ENCODE measurements around the gene SCN8A. TPM values are rescaled to one million over a fixed set of nuclear protein-coding genes. Genes with fewer than 3 reads are reported as not detected.

The SCN8A gene
- total and polyA plus RNA-seq, 2 experiments from 2014 or later, result 4.6 to 23.9 TPM

- H3K36me3 Mint-ChIP-seq (ENCODE audit: low read depth), result peaks cover 23% of the 10 kb centered on the region
- Histone ChIP-seq H3K4me1 (ENCODE audit: insufficient read depth) (peaks cover 15% of the 10 kb centered on the region; the same call in 1 of the 2 replicates), H2AFZ (no peak overlapping the region), H3K4me3 (no peak overlapping the region), H3K27ac (ENCODE audit: low read depth) (no peak overlapping the region), H3K27me3 (ENCODE audit: insufficient read depth) (no peaks in the 10 kb centered on the region), H3K9me2 (ENCODE audit: insufficient read depth) (no peaks in the 10 kb centered on the region; the same call in 1 of the 2 replicates), H3K79me2 (replicated peaks; ENCODE audit: insufficient read depth) (peaks cover 46% of the 10 kb centered on the region), H3K36me3 (ENCODE audit: insufficient read depth) (no peaks in the 10 kb centered on the region), H4K20me1 (replicated peaks; ENCODE audit: insufficient read depth) (peaks cover 9% of the 10 kb centered on the region; the same call in 1 of the 2 replicates), H3K4me2 (no peak overlapping the region), H3F3A (replicated peaks; ENCODE audit: low read depth) (no peaks in the 10 kb centered on the region)
- H3K4me1 Mint-ChIP-seq, result peaks cover 19% of the 10 kb centered on the region
- DNase-seq (ENCODE audit: low spot score) (no peak), ATAC-seq (no peak)
- peaks cover 13% of the 10 kb centered on the region for H3K9me3 Mint-ChIP-seq
- H3K27me3 Mint-ChIP-seq (ENCODE audit: insufficient read depth, low read depth, poor library complexity), result peaks cover 5% of the 10 kb centered on the region
- no peak overlapping the region for H3K4me3 Mint-ChIP-seq
- no peak for TF ChIP-seq CREB1 (CRISPR knock-in tag; IDR thresholded peaks at IDR 0.05; ENCODE audit: low read depth)
- H3K27ac Mint-ChIP-seq, result no peak overlapping the region
Observed at GRCh38 chr12:51636581-51636980, 45.5 kb downstream of the SCN8A start.

DNA sequence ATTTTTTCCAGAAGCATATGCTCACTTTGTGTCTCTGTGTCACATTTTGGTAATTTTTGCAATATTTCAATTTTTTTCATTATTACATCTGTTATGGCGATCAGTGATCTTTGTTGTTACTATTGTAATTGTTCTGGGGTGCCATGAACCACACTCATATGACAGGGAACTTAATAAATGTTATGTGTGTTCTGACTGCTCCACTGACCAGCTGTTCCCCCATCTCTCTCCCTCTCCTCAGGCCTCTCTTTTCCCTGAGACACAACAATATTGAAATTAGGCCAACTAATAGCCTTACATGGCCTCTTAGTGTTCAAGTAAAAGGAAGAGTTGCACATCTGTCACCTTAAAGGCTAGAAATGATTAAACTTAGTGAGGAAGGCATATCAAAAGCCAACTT is 46.0 kb downstream of the SCN8A start:
- Histone ChIP-seq H3K36me3 (ENCODE audit: insufficient read depth) (no peaks in the 10 kb centered on the region), H4K20me1 (replicated peaks; ENCODE audit: insufficient read depth) (peaks cover 6% of the 10 kb centered on the region; the same call in 1 of the 2 replicates), H3F3A (replicated peaks; ENCODE audit: low read depth) (no peaks in the 10 kb centered on the region), H3K27ac (ENCODE audit: low read depth) (no peak overlapping the region), H3K4me2 (no peak overlapping the region), H3K4me3 (no peak overlapping the region), H3K27me3 (ENCODE audit: insufficient read depth) (no peaks in the 10 kb centered on the region), H2AFZ (no peak overlapping the region), H3K79me2 (replicated peaks; ENCODE audit: insufficient read depth) (peaks cover 41% of the 10 kb centered on the region), H3K9me2 (ENCODE audit: insufficient read depth) (no peaks in the 10 kb centered on the region; the same call in 1 of the 2 replicates), H3K4me1 (ENCODE audit: insufficient read depth) (peaks cover 11% of the 10 kb centered on the region; the same call in 1 of the 2 replicates)
- Mint-ChIP-seq H3K9me3 (peaks cover 13% of the 10 kb centered on the region), H3K4me3 (no peak overlapping the region), H3K4me1 (peaks cover 15% of the 10 kb centered on the region), H3K27me3 (ENCODE audit: insufficient read depth, low read depth, poor library complexity) (peaks cover 5% of the 10 kb centered on the region), H3K36me3 (ENCODE audit: low read depth) (peaks cover 23% of the 10 kb centered on the region), H3K27ac (no peak overlapping the region)
- no peak for DNase-seq (ENCODE audit: low spot score)
- TF ChIP-seq, protein P1, sequence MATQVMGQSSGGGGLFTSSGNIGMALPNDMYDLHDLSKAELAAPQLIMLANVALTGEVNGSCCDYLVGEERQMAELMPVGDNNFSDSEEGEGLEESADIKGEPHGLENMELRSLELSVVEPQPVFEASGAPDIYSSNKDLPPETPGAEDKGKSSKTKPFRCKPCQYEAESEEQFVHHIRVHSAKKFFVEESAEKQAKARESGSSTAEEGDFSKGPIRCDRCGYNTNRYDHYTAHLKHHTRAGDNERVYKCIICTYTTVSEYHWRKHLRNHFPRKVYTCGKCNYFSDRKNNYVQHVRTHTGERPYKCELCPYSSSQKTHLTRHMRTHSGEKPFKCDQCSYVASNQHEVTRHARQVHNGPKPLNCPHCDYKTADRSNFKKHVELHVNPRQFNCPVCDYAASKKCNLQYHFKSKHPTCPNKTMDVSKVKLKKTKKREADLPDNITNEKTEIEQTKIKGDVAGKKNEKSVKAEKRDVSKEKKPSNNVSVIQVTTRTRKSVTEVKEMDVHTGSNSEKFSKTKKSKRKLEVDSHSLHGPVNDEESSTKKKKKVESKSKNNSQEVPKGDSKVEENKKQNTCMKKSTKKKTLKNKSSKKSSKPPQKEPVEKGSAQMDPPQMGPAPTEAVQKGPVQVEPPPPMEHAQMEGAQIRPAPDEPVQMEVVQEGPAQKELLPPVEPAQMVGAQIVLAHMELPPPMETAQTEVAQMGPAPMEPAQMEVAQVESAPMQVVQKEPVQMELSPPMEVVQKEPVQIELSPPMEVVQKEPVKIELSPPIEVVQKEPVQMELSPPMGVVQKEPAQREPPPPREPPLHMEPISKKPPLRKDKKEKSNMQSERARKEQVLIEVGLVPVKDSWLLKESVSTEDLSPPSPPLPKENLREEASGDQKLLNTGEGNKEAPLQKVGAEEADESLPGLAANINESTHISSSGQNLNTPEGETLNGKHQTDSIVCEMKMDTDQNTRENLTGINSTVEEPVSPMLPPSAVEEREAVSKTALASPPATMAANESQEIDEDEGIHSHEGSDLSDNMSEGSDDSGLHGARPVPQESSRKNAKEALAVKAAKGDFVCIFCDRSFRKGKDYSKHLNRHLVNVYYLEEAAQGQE (IDR thresholded peaks at IDR 0.05; ENCODE audit: unreplicated experiment), result no peak
- TF ChIP-seq JUNB (IDR thresholded peaks at IDR 0.05; ENCODE audit: unreplicated experiment), result no peak
- no peak for TF ChIP-seq EZH2phosphoT487 (IDR thresholded peaks at IDR 0.05; ENCODE audit: unreplicated experiment)
- TF ChIP-seq CREB1 (CRISPR knock-in tag; IDR thresholded peaks at IDR 0.05; ENCODE audit: low read depth), result no peak
- TF ChIP-seq, protein P2, sequence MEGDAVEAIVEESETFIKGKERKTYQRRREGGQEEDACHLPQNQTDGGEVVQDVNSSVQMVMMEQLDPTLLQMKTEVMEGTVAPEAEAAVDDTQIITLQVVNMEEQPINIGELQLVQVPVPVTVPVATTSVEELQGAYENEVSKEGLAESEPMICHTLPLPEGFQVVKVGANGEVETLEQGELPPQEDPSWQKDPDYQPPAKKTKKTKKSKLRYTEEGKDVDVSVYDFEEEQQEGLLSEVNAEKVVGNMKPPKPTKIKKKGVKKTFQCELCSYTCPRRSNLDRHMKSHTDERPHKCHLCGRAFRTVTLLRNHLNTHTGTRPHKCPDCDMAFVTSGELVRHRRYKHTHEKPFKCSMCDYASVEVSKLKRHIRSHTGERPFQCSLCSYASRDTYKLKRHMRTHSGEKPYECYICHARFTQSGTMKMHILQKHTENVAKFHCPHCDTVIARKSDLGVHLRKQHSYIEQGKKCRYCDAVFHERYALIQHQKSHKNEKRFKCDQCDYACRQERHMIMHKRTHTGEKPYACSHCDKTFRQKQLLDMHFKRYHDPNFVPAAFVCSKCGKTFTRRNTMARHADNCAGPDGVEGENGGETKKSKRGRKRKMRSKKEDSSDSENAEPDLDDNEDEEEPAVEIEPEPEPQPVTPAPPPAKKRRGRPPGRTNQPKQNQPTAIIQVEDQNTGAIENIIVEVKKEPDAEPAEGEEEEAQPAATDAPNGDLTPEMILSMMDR (conservative IDR thresholded peaks at IDR 0.05; ENCODE audit: low read depth in 2 of 2), result no peak
- TF ChIP-seq, protein P3, sequence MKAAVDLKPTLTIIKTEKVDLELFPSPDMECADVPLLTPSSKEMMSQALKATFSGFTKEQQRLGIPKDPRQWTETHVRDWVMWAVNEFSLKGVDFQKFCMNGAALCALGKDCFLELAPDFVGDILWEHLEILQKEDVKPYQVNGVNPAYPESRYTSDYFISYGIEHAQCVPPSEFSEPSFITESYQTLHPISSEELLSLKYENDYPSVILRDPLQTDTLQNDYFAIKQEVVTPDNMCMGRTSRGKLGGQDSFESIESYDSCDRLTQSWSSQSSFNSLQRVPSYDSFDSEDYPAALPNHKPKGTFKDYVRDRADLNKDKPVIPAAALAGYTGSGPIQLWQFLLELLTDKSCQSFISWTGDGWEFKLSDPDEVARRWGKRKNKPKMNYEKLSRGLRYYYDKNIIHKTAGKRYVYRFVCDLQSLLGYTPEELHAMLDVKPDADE (IDR thresholded peaks at IDR 0.05), result no peak
- no peak for TF ChIP-seq POLR2AphosphoS5 (IDR thresholded peaks at IDR 0.05; ENCODE audit: low read depth)
- no peak for TF ChIP-seq ZNF114 (CRISPR knock-in tag; IDR thresholded peaks at IDR 0.05)
- no peak for TF ChIP-seq NANOG (IDR thresholded peaks at IDR 0.05; ENCODE audit: borderline replicate concordance)
- TF ChIP-seq STAT1 (IDR thresholded peaks at IDR 0.05; ENCODE audit: unreplicated experiment), result no peak
- no peak for TF ChIP-seq ZNF331 (CRISPR knock-in tag; IDR thresholded peaks at IDR 0.05; ENCODE audit: low read depth)
- ATAC-seq, result no peak

Measured in GM23338 (cell line).